ENCODE data around the gene CACNA1I. TPM values are rescaled to one million over a fixed set of nuclear protein-coding genes. Genes with fewer than 3 reads are reported as not detected.

The CACNA1I gene
- total RNA-seq, 6 donors from 2014 or later = 0.15 to 4.2 (median 0.34) TPM

GRCh38 chr22:39681038-39681861 is 110.7 kb downstream of the CACNA1I start:
- H3K27me3 ChIP-seq = peaks cover 0 to 14% (median 6%) of the 10 kb centered on the region in 4 donors
- DNase-seq = no peak

GRCh38 chr22:39682994-39683393 is 112.4 kb downstream of the CACNA1I start:
- Histone ChIP-seq H3K4me1 (peaks cover 0 to 11% (median 2%) of the 10 kb centered on the region in 4 donors), H3K27me3 (peaks cover 0 to 15% (median 6%) of the 10 kb centered on the region in 4 donors), H3K9me3 (no peaks in the 10 kb centered on the region), H3K27ac (no peak overlapping the region), H3K4me3 (no peak overlapping the region), H3K36me3 (no peaks in the 10 kb centered on the region)
- ATAC-seq (ENCODE audit: low FRiP score in 2 of 2) = no peak
- TF ChIP-seq POLR2AphosphoS5 (IDR thresholded peaks at IDR 0.05) = no peak
- no peak for TF ChIP-seq CTCF (IDR thresholded peaks at IDR 0.05)
- no peak for TF ChIP-seq POLR2A (IDR thresholded peaks at IDR 0.05)
- TF ChIP-seq EP300 (IDR thresholded peaks at IDR 0.05) = no peak
- 70 to 77% methylated on average over 3 to 4 of the region's 4 CpGs for WGBS, 2 donors
- DNase-seq = no peak

More at GRCh38 chr22:39681038-39681861, 110.7 kb downstream of the CACNA1I start:
- H3K9me3 ChIP-seq = no peaks in the 10 kb centered on the region
- TF ChIP-seq POLR2AphosphoS5 (IDR thresholded peaks at IDR 0.05) (no peak), POLR2A (IDR thresholded peaks at IDR 0.05) (no peak), CTCF (IDR thresholded peaks at IDR 0.05) (no peak), EP300 (IDR thresholded peaks at IDR 0.05) (no peak)
- H3K4me3 ChIP-seq = no peak overlapping the region
- no peaks in the 10 kb centered on the region for H3K36me3 ChIP-seq
- ATAC-seq (ENCODE audit: low FRiP score in 2 of 2) = no peak
- H3K27ac ChIP-seq = no peak overlapping the region
- 81 to 84% methylated on average over 6 to 17 of the region's 18 CpGs for WGBS, 2 donors
- H3K4me1 ChIP-seq = peaks cover 0 to 11% (median 2%) of the 10 kb centered on the region in 4 donors

- Histone ChIP-seq H3K27ac (no peak overlapping the region), H3K27me3 (peaks cover 0 to 15% (median 6%) of the 10 kb centered on the region in 4 donors), H3K4me1 (peaks cover 0 to 11% (median 2%) of the 10 kb centered on the region in 4 donors), H3K36me3 (no peaks in the 10 kb centered on the region), H3K9me3 (no peaks in the 10 kb centered on the region), H3K4me3 (no peak overlapping the region)
- DNase-seq (peak in 1 of 2 donors; percentile 61), ATAC-seq (ENCODE audit: low FRiP score in 2 of 2) (no peak)
- no peak for TF ChIP-seq EP300 (IDR thresholded peaks at IDR 0.05)
- TF ChIP-seq POLR2AphosphoS5 (IDR thresholded peaks at IDR 0.05) = no peak
- no peak for TF ChIP-seq CTCF (IDR thresholded peaks at IDR 0.05)
- no peak for TF ChIP-seq POLR2A (IDR thresholded peaks at IDR 0.05)
- WGBS, 2 donors = 76 to 91% methylated on average over 2 to 5 of the region's 5 CpGs
These were observed 113.1 kb downstream of the CACNA1I start for GRCh38 chr22:39683639-39684038.

GRCh38 chr22:39684702-39685281 is 114.2 kb downstream of the CACNA1I start:
- DNase-seq (no peak), ATAC-seq (ENCODE audit: low FRiP score in 2 of 2) (no peak)
- 42 to 54% methylated on average over 9 to 12 of the region's 12 CpGs for WGBS, 2 donors
- Histone ChIP-seq H3K4me1 (peaks cover 0 to 11% (median 2%) of the 10 kb centered on the region in 4 donors), H3K27me3 (peaks cover 0 to 15% (median 6%) of the 10 kb centered on the region in 4 donors), H3K9me3 (no peaks in the 10 kb centered on the region), H3K36me3 (no peaks in the 10 kb centered on the region), H3K4me3 (no peak overlapping the region), H3K27ac (no peak overlapping the region)
- TF ChIP-seq CTCF (IDR thresholded peaks at IDR 0.05) (no peak), EP300 (IDR thresholded peaks at IDR 0.05) (no peak), POLR2AphosphoS5 (IDR thresholded peaks at IDR 0.05) (no peak), POLR2A (IDR thresholded peaks at IDR 0.05) (no peak)
